Renal cortical epithelial cell (primary cell): ENCODE measurements around the gene UPK3BL1. TPM values are rescaled to one million over a fixed set of nuclear protein-coding genes. Genes with fewer than 3 reads are reported as not detected.

Source experiments
- total RNA-seq: library from RNA; depleted of rRNA; stranded (reverse); fragments of >200 nt; gene quantifications from 2 replicates; pipeline ENCODE4 v1.2.3, GENCODE V29; 2014

Gene UPK3BL1
- total RNA-seq, 1 donor from 2014 or later: 7.7 TPM

Other genes starting within 250 kb of the UPK3BL1 start
- gene PRKRIP1, start 246.4 kb downstream of the UPK3BL1 start, total RNA-seq: 25.4 and 26.1 TPM in 2 replicates
- gene ORAI2, start 209.2 kb downstream of the UPK3BL1 start, total RNA-seq: 43.2 and 138 TPM in 2 replicates
- 9.9 and 26.6 TPM in 2 replicates for gene ALKBH4, start 177.9 kb downstream of the UPK3BL1 start, total RNA-seq
- 26.2 and 29.5 TPM in 2 replicates for gene LRWD1, start 177.8 kb downstream of the UPK3BL1 start, total RNA-seq
- 12.0 and 17.4 TPM in 2 replicates for gene POLR2J, start 163.9 kb downstream of the UPK3BL1 start, total RNA-seq
- 0.85 and 0.87 TPM in 2 replicates for gene RASA4B, start 125.0 kb downstream of the UPK3BL1 start, total RNA-seq
- gene UPK3BL2, start 99.1 kb downstream of the UPK3BL1 start, total RNA-seq: 5.5 TPM in 1 of 2 replicates, not detected in the other
- gene SPDYE2, start 91.6 kb downstream of the UPK3BL1 start, total RNA-seq: 0.10 TPM in 1 of 2 replicates, not detected in the other
- 3.8 and 32.7 TPM in 2 replicates for gene POLR2J3, start 70.2 kb downstream of the UPK3BL1 start, total RNA-seq
- 1.0 and 5.0 TPM in 2 replicates for gene RASA4, start 26.0 kb downstream of the UPK3BL1 start, total RNA-seq
- gene SPDYE2B, start 7.5 kb upstream of the UPK3BL1 start, total RNA-seq: not detected in 2 replicates
- gene POLR2J2, start 28.9 kb upstream of the UPK3BL1 start, total RNA-seq: 0.35 and 4.0 TPM in 2 replicates
- gene FAM185A, start 106.2 kb upstream of the UPK3BL1 start, total RNA-seq: 12.7 and 13.4 TPM in 2 replicates